Body of pancreas (tissue), 4 donors: ENCODE measurements around the gene RIN3.

ENCODE experiments used
- CTCF ChIP-seq, 7 experiments: fragments of 450-650 bp in 4 of 7; fragments of 200-600 bp in 3 of 7; sonication (generic) in 3 of 7; IDR thresholded peaks; one replicate each; pipeline ENCODE4 v1.5.1; 2016 to 2019; ENCODE audit warnings: antibody characterized with exemption in 7 of 7
- POLR2A ChIP-seq, 3 donors: fragments of 450-650 bp; IDR thresholded peaks; one replicate each; pipeline ENCODE4 v1.6.1; 2016; ENCODE audit warnings: antibody characterized with exemption in 3 of 3, mild to moderate bottlenecking in 2 of 3

- TF ChIP-seq CTCF (IDR thresholded peaks at IDR 0.05), result no peak
- TF ChIP-seq POLR2A (IDR thresholded peaks at IDR 0.05), result no peak
Measured at GRCh38 chr14:92646952-92647796, 133.6 kb downstream of the RIN3 start.
